K562 (cell line): ENCODE results near the gene LYST. TPM values are rescaled to one million over a fixed set of nuclear protein-coding genes. Genes with fewer than 3 reads are reported as not detected.

Source experiments
- ATAC-seq: fragments of 200-7000 bp; cut with Tn5 transposase; 3 replicates; pipeline ENCODE4 v1.9.1; 2020; ENCODE audit warnings: moderate library complexity
- BruUV-seq: library from RNA; stranded (reverse); fragments of 400-500 nt; replicated peaks from 2 replicates; lab custom pipeline; 2021; lab: Mats Ljungman, UMichigan
- CTCF ChIA-PET: fragments of 300-600 bp; formaldehyde crosslinking; extraction: SDS; loops from one replicate; lab custom pipeline; 2021; ENCODE audit warnings: low intra/inter-chr PET ratio; lab: Yijun Ruan, JAX
- POLR2A ChIA-PET: fragments of 300-600, 350-650 bp; sonication (Branson Sonifier 250); formaldehyde crosslinking; extraction: SDS; loops from one replicate; lab custom pipeline; 2021; ENCODE audit warnings: antibody characterized with exemption, inconsistent platforms; lab: Yijun Ruan, JAX
- DNase-seq, 4 experiments: peaks; one replicate each; pipeline versions ENCODE4 v3.0.0 to v3.0.0-alpha.2; 2011 to 2018; ENCODE audit warnings: low spot score in 3 of 4, mixed read lengths in 3 of 4; ENCODE audit errors: extremely low read depth in 1 of 4
- FAIRE-seq: peaks from 2 replicates; lab custom pipeline; 2011; peaks lifted over from hg19 to GRCh38; lab: Jason Lieb, UNC
- H2AFZ ChIP-seq: 2 replicates; pipeline ENCODE4 v1.6.0; 2011; ENCODE audit warnings: low read depth, low read length, control low read depth, inconsistent platforms
- H3K27ac ChIP-seq: fragments of 200-600 bp; 3 replicates; pipeline ENCODE4 v1.8.0; 2011; ENCODE audit warnings: low read depth, mild to moderate bottlenecking, control low read depth, inconsistent platforms, low read length, moderate library complexity, mixed read lengths; ENCODE audit errors: extremely low read depth
- H3K27me3 ChIP-seq, 2 experiments: fragments of 300-600 bp in 1 of 2; 2 replicates in 1 of 2; 3 replicates in 1 of 2; pipeline versions ENCODE4 v1.6.0 to v1.8.0; 2011; ENCODE audit warnings: inconsistent platforms in 2 of 2, low read length in 2 of 2, mild to moderate bottlenecking in 1 of 2, mixed read lengths in 1 of 2, moderate library complexity in 1 of 2; ENCODE audit not compliant: control insufficient read depth in 2 of 2, insufficient read depth in 2 of 2
- H3K36me3 ChIP-seq: fragments of 300-600 bp; 3 replicates; pipeline ENCODE4 v1.8.0; 2011; ENCODE audit warnings: mild to moderate bottlenecking, low read length, inconsistent platforms; ENCODE audit not compliant: control insufficient read depth, insufficient read depth
- H3K4me1 ChIP-seq, 2 experiments: fragments of 200-600 bp in 1 of 2; replicated peaks in 1 of 2; 2 replicates in 1 of 2; 3 replicates in 1 of 2; pipeline versions ENCODE4 v1.5.1 to v1.8.0; 2011; ENCODE audit warnings: inconsistent platforms in 2 of 2, low read length in 2 of 2, mild to moderate bottlenecking in 1 of 2, mixed read lengths in 1 of 2, moderate library complexity in 1 of 2; ENCODE audit not compliant: control insufficient read depth in 2 of 2, insufficient read depth in 2 of 2
- H3K4me2 ChIP-seq: 2 replicates; pipeline ENCODE4 v1.6.1; 2011; ENCODE audit warnings: low read length, control low read depth, inconsistent platforms, mixed read lengths; ENCODE audit not compliant: insufficient read depth
- H3K4me3 ChIP-seq: fragments of 200-600 bp; sonication (generic), shearing (Covaris generic); 2 replicates; pipeline ENCODE4 v1.5.1; 2016; ENCODE audit warnings: control low read depth, inconsistent platforms
- H3K79me2 ChIP-seq: fragments of 200-600 bp; 3 replicates; pipeline ENCODE4 v1.8.0; 2011; ENCODE audit warnings: low read length, inconsistent platforms; ENCODE audit not compliant: control insufficient read depth, insufficient read depth
- H3K9ac ChIP-seq, 2 experiments: 2 replicates each; pipeline versions ENCODE4 v1.6.0 to v1.6.1; 2011; ENCODE audit warnings: low read depth in 2 of 2, low read length in 2 of 2, control low read depth in 1 of 2, inconsistent platforms in 1 of 2, mild to moderate bottlenecking in 1 of 2, mixed read lengths in 1 of 2; ENCODE audit not compliant: insufficient read depth in 1 of 2
- H3K9me1 ChIP-seq: one replicate; pipeline ENCODE4 v1.6.0; 2011; ENCODE audit warnings: inconsistent platforms, mild to moderate bottlenecking, low read length, moderate library complexity; ENCODE audit not compliant: control insufficient read depth, insufficient read depth
- H3K9me3 ChIP-seq: replicated peaks from 2 replicates; pipeline ENCODE4 v1.5.1; 2011; ENCODE audit warnings: low read depth, low read length, inconsistent platforms; ENCODE audit not compliant: control insufficient read depth, insufficient read depth
- H4K20me1 ChIP-seq: replicated peaks from 2 replicates; pipeline ENCODE4 v1.6.1; 2011; ENCODE audit warnings: low read length, inconsistent platforms, mixed read lengths; ENCODE audit not compliant: control insufficient read depth, insufficient read depth
- CEBPB ChIP-seq: fragments of 450-650 bp; IDR thresholded peaks from 2 replicates; pipeline ENCODE4 v1.6.1; 2016; ENCODE audit warnings: missing genetic modification characterization, missing compliant biosample characterization
- LEF1 ChIP-seq: fragments of 450-650 bp; IDR thresholded peaks from 2 replicates; pipeline ENCODE4 v1.6.1; 2016; ENCODE audit warnings: mild to moderate bottlenecking
- MCM2 ChIP-seq: fragments of 450-650 bp; IDR thresholded peaks from 2 replicates; pipeline ENCODE4 v1.6.1; 2017; ENCODE audit warnings: low read depth, mild to moderate bottlenecking
- NCOA1 ChIP-seq: fragments of 450-650 bp; IDR thresholded peaks from 2 replicates; pipeline ENCODE4 v1.6.1; 2016; ENCODE audit warnings: low read depth
- NR2C2 ChIP-seq, 2 experiments: fragments of 200-800 bp in 1 of 2; sonication (Bioruptor generic) in 1 of 2; sonication (generic) in 1 of 2; formaldehyde crosslinking in 1 of 2; IDR thresholded peaks; 2 replicates each; pipeline versions ENCODE4 v1.6.1 to v1.8.0; 2016 to 2022; ENCODE audit warnings: mild to moderate bottlenecking in 1 of 2, missing compliant biosample characterization in 1 of 2, missing genetic modification characterization in 1 of 2, missing genetic modification reagents in 1 of 2
- RAD51 ChIP-seq: fragments of 450-650 bp; IDR thresholded peaks from 2 replicates; pipeline ENCODE4 v1.7.1; 2016; ENCODE audit warnings: low read depth, mild to moderate bottlenecking, borderline replicate concordance
- SAFB2 ChIP-seq: fragments of 200-400 bp; formaldehyde crosslinking; IDR thresholded peaks from 2 replicates; pipeline ENCODE4 v1.6.1; 2018; ENCODE audit warnings: borderline replicate concordance, low read length, low read depth, moderate library complexity; ENCODE audit not compliant: severe bottlenecking
- ZFP36 ChIP-seq: fragments of 150-350 bp; IDR thresholded peaks from 2 replicates; pipeline ENCODE4 v1.6.1; 2018; ENCODE audit warnings: low read length, low read depth; ENCODE audit not compliant: partially characterized antibody
- ZFPM2 ChIP-seq: fragments of 250-450 bp; sonication (Bioruptor Pico); IDR thresholded peaks from 2 replicates; pipeline ENCODE4 v1.5.1; 2022; ENCODE audit warnings: mild to moderate bottlenecking
- ZNF3 ChIP-seq: fragments of 250-450 bp; sonication (Bioruptor Pico); IDR thresholded peaks from 2 replicates; pipeline ENCODE4 v1.5.0; 2021; ENCODE audit warnings: mild to moderate bottlenecking, moderate library complexity
- ZNF311 ChIP-seq: fragments of 250-450 bp; sonication (Bioruptor Pico); IDR thresholded peaks from 2 replicates; pipeline ENCODE4 v1.4.0; 2020; ENCODE audit warnings: mild to moderate bottlenecking, moderate library complexity
- ZNF778 ChIP-seq: fragments of 450-650 bp; formaldehyde crosslinking; IDR thresholded peaks from 2 replicates; pipeline ENCODE4 v1.4.0; 2020; ENCODE audit warnings: mild to moderate bottlenecking, moderate library complexity
- WGBS: fragments of 100-300 bp; shearing (Covaris generic); methylation state at CpG from one replicate; pipeline ENCODE4 v1.1.6; 2016; ENCODE audit warnings: low coverage, mixed read lengths; ENCODE audit not compliant: insufficient coverage; ENCODE audit errors: missing lambda C conversion rate; 5-methylcytosine and 5-hydroxymethylcytosine counted together
- in situ Hi-C: fragments of 300-500 bp; cut with MboI; formaldehyde crosslinking; loops from 4 replicates; pipeline ENCODE4 v1.15.0; 2018; ENCODE audit warnings: inconsistent platforms, mixed read lengths
- intact Hi-C: fragments of 100-400 bp; cut with micrococcal nuclease; formaldehyde crosslinking; loops from 2 replicates; pipeline ENCODE4 v1.14.2; 2022
- polyA plus RNA-seq, 8 experiments: library from polyadenylated mRNA; depleted of rRNA in 4 of 8; stranded (reverse) in 5 of 8; unstranded in 3 of 8; fragments of >200 nt; fragmentation: Nextera tagmentation in 2 of 8; fragmentation: Illumina TruSeq in 1 of 8; extraction: Ambion mirVana in 2 of 8; extraction: Trizol in 1 of 8; gene quantifications; 2 replicates each; pipeline versions ENCODE4 v1.2.1 to v1.2.3, GENCODE V29; 2011 to 2014; ENCODE audit warnings: inconsistent platforms in 1 of 8, missing spikeins in 1 of 8
- total RNA-seq, 7 experiments: library from RNA; depleted of rRNA in 6 of 7; stranded (reverse); fragments of >200 nt in 6 of 7; fragmentation: Illumina TruSeq in 2 of 7; extraction: Trizol in 2 of 7; gene quantifications; 2 replicates each; pipeline versions ENCODE4 v1.2.1 to v1.2.3, GENCODE V29; 2011 to 2021; ENCODE audit warnings: low replicate concordance in 1 of 7
- TF ChIP-seq, protein P1 (sequence below): sonication (generic); formaldehyde crosslinking; IDR thresholded peaks from 2 replicates; pipeline ENCODE4 v1.8.0; 2022; ENCODE audit warnings: missing genetic modification reagents, mild to moderate bottlenecking, borderline replicate concordance

The LYST gene
- total and polyA plus RNA-seq, 9 of the 15 experiments (the other 6 are each of a cell fraction or from before 2014, with no cell fraction given), result 0.73 to 2.4 (median 1.4) TPM

DNA sequence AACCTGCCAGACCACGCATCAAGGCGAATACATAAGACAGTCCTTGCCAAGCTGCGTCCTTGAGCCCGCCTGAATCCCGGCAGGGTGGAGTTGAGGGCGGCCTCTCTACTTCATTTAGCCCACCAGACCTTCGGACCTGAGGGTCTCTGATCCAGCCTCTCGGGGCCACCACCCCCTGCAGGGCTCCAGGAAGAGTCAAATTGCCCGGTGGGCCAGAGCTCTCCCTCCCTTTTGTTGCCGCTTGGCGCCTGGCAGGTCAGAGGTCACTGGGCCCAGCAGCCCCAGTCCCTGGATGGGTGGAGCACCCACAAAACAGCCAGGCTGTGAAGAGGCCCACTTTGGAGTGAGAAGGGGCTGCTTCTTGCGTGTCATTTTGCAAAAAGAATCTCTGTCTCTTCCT is 226.1 kb downstream of the LYST start:
- no TSS peak for BruUV-seq
- in situ Hi-C loops, result no loop called here
- H3K79me2 ChIP-seq, result no peaks in the 10 kb centered on the region

More for the DNA sequence above, 226.1 kb downstream of the LYST start:
- ChIA-PET CTCF (no interaction called here), POLR2A (interaction anchor here (1.0 kb wide), 1 partner anchor 121 kb away, joined by 4 read pairs; no protein-coding TSS in a partner anchor)
- H3K4me1 ChIP-seq, result peaks cover 0 to 5% of the 10 kb centered on the region in 2 experiments; a peak in 2 of 5 replicates
- no peak overlapping the region for H3K4me2 ChIP-seq
- H3K27me3 ChIP-seq, result peaks cover 57 to 79% of the 10 kb centered on the region in 2 experiments
- H3K27ac ChIP-seq, result no peak overlapping the region
- no peak for TF ChIP-seq ZNF311 (CRISPR knock-in tag)
- TF ChIP-seq SAFB2, result no peak
- no peak for TF ChIP-seq NCOA1
- TF ChIP-seq MCM2, result no peak
- TF ChIP-seq LEF1, result no peak
- no peak for TF ChIP-seq ZNF778
- TF ChIP-seq, protein P1, sequence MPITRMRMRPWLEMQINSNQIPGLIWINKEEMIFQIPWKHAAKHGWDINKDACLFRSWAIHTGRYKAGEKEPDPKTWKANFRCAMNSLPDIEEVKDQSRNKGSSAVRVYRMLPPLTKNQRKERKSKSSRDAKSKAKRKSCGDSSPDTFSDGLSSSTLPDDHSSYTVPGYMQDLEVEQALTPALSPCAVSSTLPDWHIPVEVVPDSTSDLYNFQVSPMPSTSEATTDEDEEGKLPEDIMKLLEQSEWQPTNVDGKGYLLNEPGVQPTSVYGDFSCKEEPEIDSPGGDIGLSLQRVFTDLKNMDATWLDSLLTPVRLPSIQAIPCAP (CRISPR knock-in tag), result no peak
- TF ChIP-seq RAD51, result no peak
- TF ChIP-seq ZFPM2 (CRISPR knock-in tag), result no peak
- no peak for TF ChIP-seq ZNF3 (CRISPR knock-in tag)
- TF ChIP-seq NR2C2 (CRISPR knock-in tag; IDR thresholded peaks at IDR 0.05), result no peak
- no peak; the same call in 1 of the 2 replicates for TF ChIP-seq NR2C2 (tag; IDR thresholded peaks at IDR 0.05)
- no peak for TF ChIP-seq CEBPB (tag)
- no peak for TF ChIP-seq ZFP36
- H4K20me1 ChIP-seq, result 0 out of 2 replicates have a peak, but pooled peaks cover 4% of the 10 kb centered on the region
- WGBS, result 4% methylated on average over 12 of the region's 12 CpGs
- intact Hi-C loops, result no loop called here
- H3K36me3 ChIP-seq, result no peaks in the 10 kb centered on the region
- no peaks in the 10 kb centered on the region for H3K9me3 ChIP-seq
- ATAC-seq, result no peak
- no peak overlapping the region for H3K9ac ChIP-seq
- H3K9me1 ChIP-seq, result no peaks in the 10 kb centered on the region
- DNase-seq, result no peak
- no peak overlapping the region for H3K4me3 ChIP-seq
- no peak for FAIRE-seq
- H2AFZ ChIP-seq, result no peak overlapping the region
